HG03159 (cell line): ENCODE results near the gene LIPE.

Source experiments
- ATAC-seq: cut with Tn5 transposase; IDR thresholded peaks from one replicate; pipeline ENCODE4 v1.9.1; 2021; ENCODE audit warnings: mild to moderate bottlenecking, moderate library complexity; ENCODE audit not compliant: unreplicated experiment

LIPE gene

DNA sequence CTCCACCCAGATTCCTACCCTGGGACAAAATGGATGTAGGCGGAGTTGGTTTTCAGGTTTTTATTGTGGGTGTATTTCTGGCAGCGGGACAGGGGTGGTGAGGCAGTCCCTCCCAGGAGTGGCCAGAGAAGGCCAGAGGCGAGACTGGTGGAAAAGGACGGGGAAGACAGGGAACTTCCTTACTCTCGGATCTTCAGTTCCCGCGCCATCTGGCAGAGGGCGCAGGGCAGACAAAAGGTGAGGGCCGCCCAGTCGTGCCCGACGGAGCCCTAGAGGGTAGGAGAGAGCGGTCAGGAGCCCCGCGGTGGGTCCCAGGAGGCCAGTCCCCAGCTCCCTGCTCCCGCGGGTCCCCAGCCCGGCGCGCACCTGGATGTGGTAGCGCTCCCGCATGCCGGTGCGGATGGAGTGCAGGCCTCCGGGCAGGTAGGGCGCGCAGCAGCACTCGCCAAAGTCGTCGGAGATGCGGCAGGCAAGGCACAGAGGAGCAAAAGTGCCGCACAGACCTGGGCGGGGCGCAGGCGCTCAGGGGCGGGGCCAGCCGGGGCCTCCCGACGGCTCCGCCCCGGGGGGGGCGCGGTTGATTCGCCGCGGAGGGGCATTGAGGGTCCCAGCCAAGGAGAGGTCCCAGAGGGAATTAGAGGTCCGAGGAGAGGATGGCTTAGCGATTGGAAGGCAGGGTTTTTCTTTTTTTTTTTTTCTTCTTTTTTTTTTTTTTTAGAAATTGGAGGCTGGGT, 40.0 kb downstream of the LIPE start:
- ATAC-seq, result no peak

DNA sequence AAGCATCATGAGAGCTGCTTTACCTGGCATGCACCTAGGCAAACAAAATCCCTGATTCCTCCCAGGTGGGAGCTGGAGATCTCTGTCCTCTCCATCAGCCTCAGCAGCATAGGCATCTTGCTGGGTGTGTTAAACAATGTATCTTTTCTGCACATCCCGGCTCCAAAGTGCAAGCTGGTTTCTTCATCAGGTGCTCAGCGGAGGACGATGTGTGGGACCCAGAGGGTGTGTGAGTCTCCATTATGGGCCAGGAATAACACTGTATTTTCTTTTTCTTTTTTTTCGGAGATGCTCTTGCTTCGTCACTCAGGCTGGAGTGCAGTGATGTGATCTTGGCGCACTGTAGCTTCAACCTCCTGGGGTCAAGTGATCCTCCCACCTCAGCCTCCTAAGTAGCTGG, 47.0 kb downstream of the LIPE start:
- ATAC-seq, result no peak

- ATAC-seq, result no peak
Measured at GRCh38 chr19:42378225-42379215, 48.7 kb downstream of the LIPE start.

DNA sequence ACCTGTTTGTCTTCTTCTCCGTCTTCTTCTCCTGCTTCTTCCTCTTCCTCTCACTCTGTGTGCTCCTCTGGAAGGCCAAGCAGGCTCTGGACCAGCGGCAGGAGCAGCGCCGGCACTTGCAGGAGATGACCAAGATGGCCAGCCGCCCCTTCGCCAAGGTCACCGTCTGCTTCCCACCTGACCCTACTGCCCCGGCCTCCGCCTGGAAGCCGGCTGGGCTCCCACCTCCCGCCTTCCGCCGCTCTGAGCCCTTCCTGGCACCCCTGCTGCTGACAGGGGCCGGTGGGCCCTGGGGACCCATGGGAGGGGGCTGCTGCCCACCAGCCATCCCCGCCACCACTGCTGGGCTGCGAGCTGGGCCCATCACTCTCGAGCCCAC, 51.0 kb downstream of the LIPE start:
- no peak for ATAC-seq

GRCh38 chr19:42375415-42376176, 51.6 kb downstream of the LIPE start:
- ATAC-seq, result no peak

- ATAC-seq, result no peak
Measured at GRCh38 chr19:42374826-42375376, 52.3 kb downstream of the LIPE start.

GRCh38 chr19:42370626-42371175, 56.5 kb downstream of the LIPE start:
- ATAC-seq, result no peak

DNA sequence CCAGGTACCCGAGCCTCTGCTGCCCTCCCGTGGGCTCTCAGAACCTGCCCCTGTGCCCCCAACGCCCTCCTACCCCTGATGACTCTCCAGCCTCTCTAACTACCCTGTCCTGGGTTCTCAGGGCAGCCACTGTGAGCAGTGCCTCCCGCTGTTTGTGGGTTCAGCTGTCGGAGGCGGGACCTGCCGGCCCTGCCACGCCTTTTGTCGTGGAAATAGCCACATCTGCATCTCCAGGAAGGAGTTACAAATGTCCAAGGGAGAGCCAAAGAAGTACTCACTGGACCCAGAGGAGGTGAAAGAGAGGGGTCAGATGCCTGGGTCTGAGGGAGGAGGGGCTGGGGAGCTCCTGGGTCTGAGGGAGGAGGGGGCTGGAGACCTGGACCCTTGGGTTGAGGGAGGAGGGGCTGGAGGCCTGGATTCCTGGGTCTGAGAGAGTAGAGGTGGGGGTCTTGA, 57.1 kb downstream of the LIPE start:
- no peak for ATAC-seq

- no peak for ATAC-seq
Measured at GRCh38 chr19:42369433-42370067, 57.6 kb downstream of the LIPE start.

- no peak for ATAC-seq
Measured at GRCh38 chr19:42368765-42369164, 58.4 kb downstream of the LIPE start.

- ATAC-seq, result no peak
Measured at GRCh38 chr19:42368360-42368759, 58.8 kb downstream of the LIPE start.

- ATAC-seq, result no peak
Measured at GRCh38 chr19:42367929-42368328, 59.3 kb downstream of the LIPE start.

DNA sequence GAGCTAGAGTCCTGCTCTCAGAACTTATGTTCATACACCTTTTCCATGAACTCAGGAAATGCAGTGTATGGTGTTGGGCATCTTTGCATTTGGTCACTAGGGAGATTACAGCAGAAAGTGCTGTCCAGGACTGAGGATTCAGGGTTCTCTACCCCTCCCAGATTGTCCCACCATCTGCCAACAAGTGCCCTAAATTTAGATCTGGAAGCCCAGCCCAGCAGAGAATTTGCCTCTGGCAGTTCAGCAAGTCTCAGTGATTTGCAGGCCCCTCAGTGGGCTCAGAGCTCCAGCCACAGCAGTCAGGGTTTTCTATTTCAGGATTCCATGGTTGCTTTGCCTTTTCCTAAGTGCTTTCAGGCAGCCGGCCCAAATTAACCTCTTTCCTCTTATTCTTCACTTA, 60.5 kb downstream of the LIPE start:
- ATAC-seq, result no peak

GRCh38 chr19:42363614-42364346, 63.4 kb downstream of the LIPE start:
- no peak for ATAC-seq

DNA sequence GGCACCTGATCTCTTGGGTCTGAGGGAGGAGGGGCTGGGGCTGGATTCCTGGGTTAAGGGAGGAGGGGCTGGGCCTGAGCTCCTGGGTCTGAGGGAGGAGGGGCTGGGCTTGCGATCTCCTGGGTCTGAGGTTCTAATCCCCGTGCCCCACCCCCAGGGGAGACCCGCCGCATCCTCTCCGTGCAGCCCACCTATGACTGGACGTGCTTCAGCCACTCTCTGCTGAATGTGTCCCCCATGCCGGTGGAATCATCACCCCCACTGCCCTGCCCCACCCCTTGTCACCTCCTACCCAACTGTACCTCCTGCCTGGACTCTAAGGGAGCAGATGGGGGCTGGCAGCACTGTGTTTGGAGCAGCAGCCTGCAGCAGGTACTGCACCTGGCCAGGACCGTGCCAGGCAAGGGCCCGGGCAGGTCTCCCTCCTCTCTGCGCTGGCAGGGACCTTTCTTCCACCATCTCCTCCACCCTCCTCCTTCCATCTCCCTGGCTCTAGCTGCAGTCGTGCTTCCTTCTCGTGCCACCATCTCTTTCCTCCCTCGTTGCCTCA, 64.2 kb downstream of the LIPE start:
- ATAC-seq, result no peak

DNA sequence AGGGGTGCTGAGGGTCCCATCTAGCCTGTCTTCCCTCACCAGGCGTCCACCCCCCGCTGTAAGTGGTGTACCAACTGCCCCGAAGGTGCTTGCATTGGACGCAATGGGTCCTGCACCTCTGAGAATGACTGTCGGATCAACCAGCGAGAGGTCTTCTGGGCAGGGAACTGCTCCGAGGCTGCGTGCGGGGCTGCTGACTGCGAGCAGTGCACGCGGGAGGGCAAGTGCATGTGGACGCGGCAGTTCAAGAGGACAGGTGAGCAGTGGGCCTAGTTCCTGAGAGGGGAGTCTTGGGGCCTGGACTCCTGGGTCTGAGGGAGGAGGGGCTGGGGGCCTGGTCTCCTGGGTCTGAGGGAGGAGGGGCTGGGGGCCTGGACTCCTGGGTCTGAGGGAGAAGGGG, 64.8 kb downstream of the LIPE start:
- ATAC-seq, result no peak

DNA sequence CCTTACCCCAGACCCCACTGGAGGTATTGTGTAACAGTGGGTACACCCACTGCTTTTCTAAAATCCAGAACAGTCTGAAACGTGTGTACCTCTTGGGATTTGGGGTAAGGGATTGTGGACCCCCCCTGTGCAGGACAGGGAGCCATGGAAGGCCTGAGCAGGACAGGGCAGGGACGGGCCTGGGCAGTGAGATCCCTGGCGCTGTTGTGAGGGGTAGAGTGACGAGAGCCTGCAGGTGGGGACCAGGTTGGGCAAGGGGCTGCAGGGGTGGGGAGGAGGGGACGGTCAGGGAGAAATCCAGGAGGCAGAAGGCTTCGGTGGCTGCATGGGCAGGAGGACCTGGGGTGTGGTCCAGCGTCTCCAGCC, 65.7 kb downstream of the LIPE start:
- ATAC-seq, result no peak

- no peak for ATAC-seq
Measured at GRCh38 chr19:42360787-42361544, 66.2 kb downstream of the LIPE start.

- ATAC-seq, result no peak
Measured at GRCh38 chr19:42357290-42357689, 69.9 kb downstream of the LIPE start.
